K562 (cell line): ENCODE data around the gene LYAR. TPM values are rescaled to one million over a fixed set of nuclear protein-coding genes. Genes with fewer than 3 reads are reported as not detected.

Experiments
- CUX1 ChIP-seq: fragments of 200-800 bp; sonication (Bioruptor generic); IDR thresholded peaks from 2 replicates; pipeline ENCODE4 v1.6.1; 2016; ENCODE audit warnings: missing genetic modification characterization, missing compliant biosample characterization
- DACH1 ChIP-seq: fragments of 450-650 bp; IDR thresholded peaks from 2 replicates; pipeline ENCODE4 v1.6.1; 2018; ENCODE audit not compliant: partially characterized antibody
- DIDO1 ChIP-seq: fragments of 450-650 bp; IDR thresholded peaks from 2 replicates; pipeline ENCODE4 v1.6.1; 2016; ENCODE audit warnings: low read depth, missing biosample characterization, missing genetic modification characterization
- NR2F6 ChIP-seq: fragments of 450-650 bp; formaldehyde crosslinking; IDR thresholded peaks from 2 replicates; pipeline ENCODE4 v1.4.0; 2020; ENCODE audit warnings: mild to moderate bottlenecking
- NRF1 ChIP-seq, 2 experiments: fragments of 450-650 bp; IDR thresholded peaks in 1 of 2; conservative IDR thresholded peaks in 1 of 2; 2 replicates each; pipeline ENCODE4 v1.6.1; 2014; ENCODE audit warnings: mild to moderate bottlenecking in 2 of 2
- PKNOX1 ChIP-seq: fragments of 450-650 bp; IDR thresholded peaks from 2 replicates; pipeline ENCODE4 v1.6.1; 2016
- PTRF ChIP-seq: fragments of 450-650 bp; IDR thresholded peaks from 2 replicates; pipeline ENCODE4 v1.6.1; 2016; ENCODE audit warnings: mild to moderate bottlenecking, missing genetic modification characterization, missing compliant biosample characterization
- SIX5 ChIP-seq, 2 experiments: IDR thresholded peaks; 2 replicates each; pipeline ENCODE4 v1.6.1; 2011; ENCODE audit warnings: low read length in 2 of 2, borderline replicate concordance in 1 of 2, low read depth in 1 of 2, mild to moderate bottlenecking in 1 of 2, moderate library complexity in 1 of 2; ENCODE audit not compliant: insufficient read depth in 1 of 2
- SNAPC5 ChIP-seq: fragments of 250-450 bp; sonication (Bioruptor Pico); IDR thresholded peaks from 2 replicates; pipeline ENCODE4 v1.8.0; 2021; ENCODE audit warnings: moderate library complexity, mild to moderate bottlenecking, inconsistent platforms
- THRB ChIP-seq: fragments of 450-650 bp; formaldehyde crosslinking; conservative IDR thresholded peaks from 2 replicates; pipeline ENCODE4 v1.4.0; 2022; ENCODE audit warnings: mild to moderate bottlenecking, missing genetic modification characterization
- TRIM25 ChIP-seq: fragments of 450-650 bp; IDR thresholded peaks from 2 replicates; pipeline ENCODE4 v1.7.0; 2016; ENCODE audit warnings: borderline replicate concordance
- ZKSCAN1 ChIP-seq: fragments of 150-350 bp; IDR thresholded peaks from 2 replicates; pipeline ENCODE4 v1.6.1; 2016; ENCODE audit warnings: low read depth, low read length
- ZNF134 ChIP-seq: fragments of 250-450 bp; sonication (Bioruptor Pico); conservative IDR thresholded peaks from 2 replicates; pipeline ENCODE4 v1.4.0; 2020
- ZNF696 ChIP-seq: fragments of 250-450 bp; sonication (Bioruptor Pico); conservative IDR thresholded peaks from 2 replicates; pipeline ENCODE4 v1.4.0; 2020; ENCODE audit warnings: mild to moderate bottlenecking, moderate library complexity
- ZNF780A ChIP-seq: fragments of 250-450 bp; sonication (Bioruptor Pico); IDR thresholded peaks from 2 replicates; pipeline ENCODE4 v1.5.0; 2021; ENCODE audit warnings: mild to moderate bottlenecking
- polyA plus RNA-seq, 8 experiments: library from polyadenylated mRNA; depleted of rRNA in 4 of 8; stranded (reverse) in 5 of 8; unstranded in 3 of 8; fragments of >200 nt; fragmentation: Nextera tagmentation in 2 of 8; fragmentation: Illumina TruSeq in 1 of 8; extraction: Ambion mirVana in 2 of 8; extraction: Trizol in 1 of 8; gene quantifications; 2 replicates each; pipeline versions ENCODE4 v1.2.1 to v1.2.3, GENCODE V29; 2011 to 2014; ENCODE audit warnings: inconsistent platforms in 1 of 8, missing spikeins in 1 of 8
- total RNA-seq, 7 experiments: library from RNA; depleted of rRNA in 6 of 7; stranded (reverse); fragments of >200 nt in 6 of 7; fragmentation: Illumina TruSeq in 2 of 7; extraction: Trizol in 2 of 7; gene quantifications; 2 replicates each; pipeline versions ENCODE4 v1.2.1 to v1.2.3, GENCODE V29; 2011 to 2021; ENCODE audit warnings: low replicate concordance in 1 of 7

The LYAR gene
- total and polyA plus RNA-seq, 9 of the 15 experiments (the other 6 are each of a cell fraction or from before 2014, with no cell fraction given): 28.3 to 172 (median 127) TPM

GRCh38 chr4:4339504-4340085 is 49.6 kb upstream of the LYAR start (continued):
- TF ChIP-seq NR2F6 (CRISPR knock-in tag) (no peak), PKNOX1 (peak; percentile 89), ZNF696 (CRISPR knock-in tag) (no peak), THRB (CRISPR knock-in tag) (no peak), ZNF134 (CRISPR knock-in tag) (no peak), CUX1 (CRISPR knock-in tag) (no peak), DIDO1 (tag) (no peak), SIX5 (IDR thresholded peaks at IDR 0.05; ENCODE audit: borderline replicate concordance in 1 of 2, insufficient read depth in 1 of 2, low read depth in 1 of 2, low read length in 2 of 2) (no peak), ZKSCAN1 (no peak), TRIM25 (no peak), DACH1 (no peak), PTRF (tag) (no peak), SNAPC5 (no peak), NRF1 (conservative IDR thresholded peaks at IDR 0.05 in 1 of 2, IDR thresholded peaks at IDR 0.05 in 1 of 2) (peak; percentile 34 to 36; a peak in 3 of 4 replicates), ZNF780A (no peak)
